Motor neuron (in vitro differentiated cells): Measurements from ENCODE around the gene ERF. TPM values are rescaled to one million over a fixed set of nuclear protein-coding genes. Genes with fewer than 3 reads are reported as not detected.
A peak's percentile ranks its signal among the peaks of the same experiment; 100 is the strongest.

Experiments used
- ATAC-seq, 8 experiments: fragments of 200-7000 bp; cut with Tn5 transposase; replicated peaks in 6 of 8; 2 replicates each; pipeline ENCODE4 v1.8.0; 2021; ENCODE audit warnings: mild to moderate bottlenecking in 8 of 8, moderate library complexity in 8 of 8
- H3K27ac ChIP-seq, 2 donors: fragments of 250-450 bp; sonication (Bioruptor Pico); 2 replicates each; pipeline ENCODE4 v1.9.0; 2021; ENCODE audit warnings: antibody characterized with exemption in 2 of 2, mild to moderate bottlenecking in 2 of 2, moderate library complexity in 1 of 2
- H3K4me1 ChIP-seq, 2 donors: fragments of 250-450 bp; sonication (Bioruptor Pico); replicated peaks in 1 of 2; 2 replicates each; pipeline ENCODE4 v1.6.1; 2021; ENCODE audit warnings: antibody characterized with exemption in 2 of 2, mild to moderate bottlenecking in 2 of 2, moderate library complexity in 1 of 2
- H3K4me3 ChIP-seq, 5 donors: fragments of 250-450 bp; sonication (Bioruptor Pico); 2 replicates each; pipeline ENCODE4 v1.9.0; 2021; ENCODE audit warnings: antibody characterized with exemption in 5 of 5, mild to moderate bottlenecking in 5 of 5, moderate library complexity in 4 of 5
- WGBS, 10 experiments: fragments of 450-650 bp; shearing (Covaris generic); methylation state at CpG; one replicate each; pipeline ENCODE4 v1.0.0; 2022; 5-methylcytosine and 5-hydroxymethylcytosine counted together
- in situ Hi-C, 9 experiments: fragments of 400-800 bp; cut with MboI; loops; one replicate each; pipeline ENCODE4 v1.15.0; 2021; ENCODE audit warnings: low sequenced_read_pairs in 9 of 9, low pct_unique_long_range_greater_than_20kb in 2 of 9; ENCODE audit not compliant: unreplicated experiment in 9 of 9
- total RNA-seq, 8 experiments: library from RNA; unstranded; fragments of 300-600 nt; gene quantifications; 2 replicates each; pipeline versions ENCODE4 v1.2.3 to v1.2.4, GENCODE V29; 2022

The ERF gene
- total RNA-seq, 8 experiments from 2014 or later: 8.4 to 55.4 (median 17.4) TPM

DNA sequence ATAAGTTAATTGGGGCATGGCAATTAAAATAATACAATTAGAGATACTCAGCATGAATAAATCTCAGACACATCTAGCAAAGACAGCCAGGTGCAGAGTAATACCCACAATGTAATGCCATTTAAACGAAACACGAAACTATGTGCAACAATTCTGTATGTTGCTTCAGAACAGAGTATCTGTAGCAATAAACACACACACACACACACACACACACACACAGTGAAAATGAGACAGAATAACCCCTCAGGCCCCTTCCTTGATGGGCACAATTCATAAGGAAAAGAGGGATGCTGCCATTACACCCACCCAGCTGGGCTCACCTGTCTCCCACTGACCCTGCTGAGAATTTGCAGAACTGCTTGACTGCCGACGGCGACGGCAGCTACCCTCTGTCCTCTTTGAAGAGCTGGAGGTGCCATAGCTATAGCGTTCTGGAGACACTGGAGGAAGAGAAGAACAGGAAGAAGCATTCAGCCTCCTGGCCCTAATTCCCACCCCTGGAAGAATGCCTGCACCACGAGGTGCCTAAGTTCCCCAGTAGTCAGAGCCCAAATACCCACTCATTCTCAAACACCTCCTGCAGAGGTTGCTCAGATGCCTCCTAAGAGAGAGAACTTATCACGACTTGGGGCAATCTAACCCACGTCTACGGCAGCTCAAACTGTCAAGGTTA is 40.0 kb downstream of the ERF start:
- H3K4me3 ChIP-seq: peak overlapping the region in 1 of 5 donors; percentile 84
- no peak overlapping the region for H3K27ac ChIP-seq
- in situ Hi-C loops: loop anchor here in 2 of 9 experiments (25.0 kb wide), 1 partner anchor 103 kb away; no protein-coding TSS in a partner anchor
- ATAC-seq: no peak
- WGBS, 10 experiments: 75 to 100% (median 99%) methylated on average over 1 to 9 of the region's 11 CpGs; no CpG with 5 or more reads in 2 of the 10 experiments
- peaks cover 17 to 22% of the 10 kb centered on the region in 2 donors for H3K4me1 ChIP-seq

DNA sequence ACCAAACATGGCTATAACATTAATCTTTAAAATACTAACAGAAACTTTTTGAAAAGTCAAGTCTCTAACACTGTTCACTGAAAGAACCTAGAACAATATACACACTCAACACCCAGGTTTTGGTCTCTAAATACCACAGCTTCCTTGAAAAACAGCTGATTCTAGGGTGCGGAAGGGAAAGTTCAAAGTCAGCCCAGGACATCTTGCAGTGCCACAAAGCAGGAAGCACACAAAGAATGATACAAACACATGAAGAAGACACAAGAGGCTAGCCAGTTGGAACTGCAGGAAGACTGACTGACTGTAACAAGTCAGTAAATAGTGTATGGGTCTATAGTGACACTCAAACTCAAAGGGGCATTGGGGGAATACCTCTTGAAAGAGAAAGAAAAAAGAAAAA is 42.0 kb downstream of the ERF start:
- in situ Hi-C loops: loop anchor here in 2 of 9 experiments (25.0 kb wide), 1 partner anchor 101 kb away; no protein-coding TSS in a partner anchor
- H3K27ac ChIP-seq: no peak overlapping the region
- 67 to 100% (median 100%) methylated on average over 1 of the region's 1 CpG; no CpG with 5 or more reads in 2 of the 10 experiments for whole genome bisulfite sequencing, 10 experiments
- H3K4me1 ChIP-seq: peaks cover 5 to 9% of the 10 kb centered on the region in 2 donors
- no peak overlapping the region for H3K4me3 ChIP-seq
- no peak for ATAC-seq

DNA sequence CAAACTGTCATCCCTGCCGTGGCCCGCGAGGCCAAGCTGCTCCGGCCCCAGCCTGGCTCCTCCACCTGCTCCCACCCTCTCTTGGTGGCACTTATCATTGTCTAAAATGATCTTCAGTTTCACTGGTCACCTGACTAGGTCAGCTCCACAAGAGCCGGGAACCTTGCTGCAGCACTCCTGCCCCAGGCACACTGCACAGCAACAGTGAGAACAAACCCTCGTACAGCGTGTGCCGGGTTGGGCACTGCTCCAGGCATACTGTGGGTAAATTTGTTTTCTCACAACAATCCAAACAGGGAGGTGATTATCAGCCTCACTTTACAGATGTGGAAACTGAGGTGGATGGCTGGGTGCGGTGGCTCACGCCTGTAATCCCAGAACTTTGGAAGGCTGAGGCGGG is 46.3 kb downstream of the ERF start:
- in situ Hi-C loops: loop anchor here in 2 of 9 experiments (25.0 kb wide), 1 partner anchor 96 kb away; no protein-coding TSS in a partner anchor
- Histone ChIP-seq H3K4me3 (no peak overlapping the region), H3K27ac (no peak overlapping the region), H3K4me1 (no peaks in the 10 kb centered on the region)
- no peak for ATAC-seq
- 72 to 100% (median 92%) methylated on average over 1 to 9 of the region's 11 CpGs; no CpG with 5 or more reads in 3 of the 10 experiments for WGBS, 10 experiments

DNA sequence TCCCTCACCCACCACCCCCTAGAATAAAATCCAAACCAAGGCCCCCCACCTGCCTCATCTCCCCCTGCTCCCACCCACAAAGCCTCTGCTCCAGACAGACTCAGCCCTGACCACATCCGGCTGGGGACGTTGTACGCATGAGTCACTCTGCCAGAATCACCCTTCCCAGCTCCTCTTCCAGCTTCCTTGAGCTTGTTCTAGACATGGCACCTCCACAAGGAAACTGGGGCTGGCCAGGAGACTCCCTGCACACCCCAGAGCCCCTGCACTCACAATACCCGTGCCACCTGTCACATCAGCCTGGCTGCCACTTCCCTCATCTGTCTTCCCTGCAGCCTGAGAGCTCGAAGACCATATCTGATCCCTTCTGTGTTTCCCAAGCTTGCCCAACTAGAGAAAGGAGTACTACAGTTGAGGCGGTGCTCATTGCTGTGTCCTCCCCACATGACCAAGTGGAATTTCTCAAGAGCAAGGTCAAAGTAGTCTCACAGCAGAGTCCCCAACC is 47.1 kb downstream of the ERF start:
- H3K4me1 ChIP-seq: no peaks in the 10 kb centered on the region
- no peak overlapping the region for H3K4me3 ChIP-seq
- ATAC-seq: peak in 4 of 8 experiments; percentile 34 to 61 (median 40)
- in situ Hi-C loops: loop anchor here in 2 of 9 experiments (25.0 kb wide), 1 partner anchor 96 kb away; no protein-coding TSS in a partner anchor
- no peak overlapping the region for H3K27ac ChIP-seq
- WGBS, 10 experiments: 86 to 100% (median 90%) methylated on average over 1 to 5 of the region's 6 CpGs; no CpG with 5 or more reads in 4 of the 10 experiments

DNA sequence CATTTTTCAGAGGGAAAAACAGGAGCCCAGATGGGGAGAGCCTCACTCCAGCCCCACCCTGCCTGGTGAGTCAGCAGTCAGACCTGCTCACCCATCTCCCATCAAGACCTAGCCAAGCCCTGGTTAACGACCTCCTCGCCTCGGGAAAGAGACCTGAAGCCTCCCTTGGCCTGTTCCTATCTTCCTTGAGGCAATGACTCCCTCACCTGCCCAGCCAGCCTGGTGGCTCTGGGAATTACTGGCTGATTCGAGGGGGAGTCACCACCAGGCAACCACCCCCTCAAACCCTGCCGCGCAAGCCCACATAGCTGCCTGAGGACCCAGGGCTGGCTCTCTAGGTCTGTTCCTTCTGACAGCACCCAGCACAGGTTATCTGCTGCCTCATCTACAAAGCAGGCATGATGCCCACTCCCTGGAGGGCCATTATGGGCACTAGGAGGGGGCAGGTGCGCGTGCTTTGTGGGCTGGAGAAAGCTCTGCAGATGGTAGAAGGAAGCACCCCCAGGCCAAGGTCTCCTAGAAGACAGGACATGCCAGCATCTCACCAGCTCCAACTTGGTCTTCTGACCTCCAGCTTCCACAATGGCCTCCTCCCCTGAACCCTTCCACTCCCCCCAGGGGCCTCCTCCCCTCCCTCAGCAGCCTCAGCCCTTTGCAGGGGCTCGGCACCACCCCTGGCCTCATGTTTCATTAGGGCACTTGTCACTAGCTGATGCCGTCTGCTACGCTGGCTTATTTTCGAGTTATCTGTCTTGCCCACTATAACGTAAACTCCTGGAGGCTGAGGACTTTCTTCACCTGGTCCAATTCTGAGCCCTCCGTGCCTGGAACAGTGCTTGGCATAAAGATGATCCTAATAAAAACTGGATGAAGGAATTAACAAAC is 47.8 kb downstream of the ERF start:
- peak in 7 of 8 experiments; percentile 29 to 78 (median 39) for ATAC-seq
- in situ Hi-C loops: loop anchor here in 2 of 9 experiments (25.0 kb wide), 1 partner anchor 95 kb away; no protein-coding TSS in a partner anchor
- H3K27ac ChIP-seq: no peak overlapping the region
- WGBS, 10 experiments: 80 to 100% (median 90%) methylated on average over 1 to 3 of the region's 14 CpGs; no CpG with 5 or more reads in 7 of the 10 experiments
- no peaks in the 10 kb centered on the region for H3K4me1 ChIP-seq
- no peak overlapping the region for H3K4me3 ChIP-seq

DNA sequence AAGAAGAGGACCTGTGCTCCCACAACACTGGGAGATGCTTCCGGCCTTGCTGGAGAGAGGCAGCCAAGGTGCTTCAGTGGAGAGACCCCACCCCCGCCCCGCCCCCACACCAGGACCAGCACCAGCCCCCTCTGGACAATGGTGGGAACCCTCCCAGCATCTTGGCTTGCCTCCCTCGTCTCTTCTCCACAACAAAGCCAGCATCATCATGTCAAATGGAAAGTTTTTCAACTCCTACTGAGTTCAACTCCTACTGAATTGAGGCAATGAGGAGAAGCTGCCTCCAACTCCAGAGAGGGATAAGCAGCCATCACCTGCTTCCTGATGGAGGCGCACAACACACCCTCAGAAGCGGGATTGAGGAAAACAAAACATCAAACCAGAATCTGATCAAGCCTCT is 50.3 kb downstream of the ERF start:
- Histone ChIP-seq H3K27ac (no peak overlapping the region), H3K4me1 (no peaks in the 10 kb centered on the region), H3K4me3 (no peak overlapping the region)
- ATAC-seq: no peak
- in situ Hi-C loops: loop anchor here in 2 of 9 experiments (25.0 kb wide), 1 partner anchor 92 kb away; no protein-coding TSS in a partner anchor
- WGBS, 10 experiments: 63 to 100% (median 94%) methylated on average over 1 to 3 of the region's 6 CpGs; no CpG with 5 or more reads in 5 of the 10 experiments

DNA sequence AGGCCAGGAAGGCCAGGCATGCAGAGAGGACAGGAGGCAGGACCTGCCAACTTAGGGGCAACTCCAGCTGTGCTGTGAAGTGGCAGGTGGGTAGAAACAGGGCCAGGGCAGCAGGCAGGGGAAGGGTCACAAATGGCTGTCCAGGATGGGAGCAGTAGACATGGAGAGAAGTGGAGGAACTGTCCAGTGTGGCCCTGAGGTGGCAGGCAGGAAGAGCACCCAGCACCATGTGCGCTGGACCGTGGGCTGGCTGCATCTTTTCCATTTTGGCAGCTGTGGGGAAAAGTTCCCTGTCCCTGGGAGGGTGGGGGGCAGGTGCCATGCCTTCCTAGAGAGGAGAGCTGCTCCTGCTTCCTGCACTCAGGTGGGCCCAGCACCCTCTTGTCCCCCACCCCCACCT is 51.2 kb downstream of the ERF start:
- Histone ChIP-seq H3K27ac (no peak overlapping the region), H3K4me3 (no peak overlapping the region), H3K4me1 (no peaks in the 10 kb centered on the region)
- 92 to 100% methylated on average over 1 to 2 of the region's 2 CpGs; no CpG with 5 or more reads in 8 of the 10 experiments for WGBS, 10 experiments
- in situ Hi-C loops: loop anchor here in 2 of 9 experiments (25.0 kb wide), 1 partner anchor 91 kb away; no protein-coding TSS in a partner anchor
- ATAC-seq: no peak

DNA sequence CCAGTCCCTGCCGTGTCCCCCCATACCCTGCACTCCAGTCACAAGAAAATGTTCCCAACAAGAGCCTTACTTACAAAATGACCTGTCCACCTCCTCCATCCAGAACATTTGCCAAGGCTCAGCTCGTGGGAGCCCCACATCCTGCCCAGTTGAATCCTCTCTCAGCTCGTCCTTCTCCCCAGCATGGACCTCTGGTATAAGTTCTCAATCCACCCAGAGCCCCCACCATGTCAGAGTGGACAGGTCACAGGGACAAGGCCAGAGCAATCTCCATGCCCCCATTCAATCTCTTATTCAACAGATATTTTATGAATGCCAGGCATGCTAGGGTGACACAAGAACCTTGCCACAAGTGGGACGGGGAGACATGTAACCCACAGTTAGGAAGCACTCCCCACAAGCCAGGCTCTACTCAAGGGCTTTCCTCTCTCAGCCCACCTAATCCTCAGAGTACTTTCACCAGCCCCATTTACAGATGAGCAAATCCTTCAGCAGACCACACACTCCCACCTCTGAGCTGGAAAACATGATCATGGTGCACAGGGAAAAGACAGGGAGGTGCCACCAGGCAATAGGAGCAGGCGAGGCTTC is 52.5 kb downstream of the ERF start:
- no peak overlapping the region for H3K27ac ChIP-seq
- in situ Hi-C loops: loop anchor here in 2 of 9 experiments (25.0 kb wide), 1 partner anchor 90 kb away; no protein-coding TSS in a partner anchor
- no peak overlapping the region for H3K4me3 ChIP-seq
- no peak for ATAC-seq
- WGBS, 10 experiments: 57 to 100% (median 85%) methylated on average over 1 to 3 of the region's 5 CpGs; no CpG with 5 or more reads in 2 of the 10 experiments
- no peaks in the 10 kb centered on the region for H3K4me1 ChIP-seq

DNA sequence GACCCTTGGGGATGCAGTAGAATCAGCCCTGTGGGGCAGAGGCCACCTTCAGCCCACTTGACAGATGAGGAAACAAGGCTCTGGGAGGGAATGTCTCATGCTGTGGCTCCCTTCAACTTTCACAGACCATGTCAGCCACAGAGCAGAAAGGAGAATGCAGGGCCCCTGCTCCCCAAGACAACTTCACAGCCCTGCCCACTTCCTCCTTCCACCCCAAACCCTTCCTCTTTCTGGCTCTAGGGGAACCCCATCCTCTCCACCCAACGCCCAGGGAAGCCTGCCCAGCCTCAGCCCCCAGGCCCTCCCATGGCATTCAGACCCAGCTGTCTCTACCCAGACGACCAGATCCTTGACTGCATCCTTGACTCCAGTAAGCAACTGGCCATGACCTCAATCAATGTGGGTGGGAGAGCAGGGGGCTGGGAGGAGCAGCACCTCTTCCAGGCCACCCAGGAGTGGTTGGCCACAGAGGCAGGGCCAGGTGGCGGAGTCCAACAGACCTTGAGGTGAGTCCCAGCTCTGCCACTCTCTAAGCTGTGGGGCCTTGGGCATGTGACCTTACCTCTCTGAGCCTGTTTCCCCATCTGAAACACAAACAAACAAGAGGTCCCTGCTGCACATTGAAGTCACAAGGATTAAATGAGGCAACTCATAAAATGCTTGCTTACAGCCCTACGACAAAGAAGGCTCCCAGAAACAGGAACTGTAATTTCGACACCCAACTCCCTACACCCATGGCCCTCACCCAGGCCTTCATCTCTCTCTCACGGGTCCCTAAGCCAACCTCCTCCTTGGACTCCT is 53.2 kb downstream of the ERF start:
- in situ Hi-C loops: loop anchor here in 2 of 9 experiments (25.0 kb wide), 1 partner anchor 89 kb away; no protein-coding TSS in a partner anchor
- ATAC-seq: no peak
- WGBS, 10 experiments: 72 to 100% (median 94%) methylated on average over 1 to 4 of the region's 6 CpGs; no CpG with 5 or more reads in 3 of the 10 experiments
- H3K4me3 ChIP-seq: no peak overlapping the region
- H3K27ac ChIP-seq: no peak overlapping the region
- H3K4me1 ChIP-seq: no peaks in the 10 kb centered on the region

DNA sequence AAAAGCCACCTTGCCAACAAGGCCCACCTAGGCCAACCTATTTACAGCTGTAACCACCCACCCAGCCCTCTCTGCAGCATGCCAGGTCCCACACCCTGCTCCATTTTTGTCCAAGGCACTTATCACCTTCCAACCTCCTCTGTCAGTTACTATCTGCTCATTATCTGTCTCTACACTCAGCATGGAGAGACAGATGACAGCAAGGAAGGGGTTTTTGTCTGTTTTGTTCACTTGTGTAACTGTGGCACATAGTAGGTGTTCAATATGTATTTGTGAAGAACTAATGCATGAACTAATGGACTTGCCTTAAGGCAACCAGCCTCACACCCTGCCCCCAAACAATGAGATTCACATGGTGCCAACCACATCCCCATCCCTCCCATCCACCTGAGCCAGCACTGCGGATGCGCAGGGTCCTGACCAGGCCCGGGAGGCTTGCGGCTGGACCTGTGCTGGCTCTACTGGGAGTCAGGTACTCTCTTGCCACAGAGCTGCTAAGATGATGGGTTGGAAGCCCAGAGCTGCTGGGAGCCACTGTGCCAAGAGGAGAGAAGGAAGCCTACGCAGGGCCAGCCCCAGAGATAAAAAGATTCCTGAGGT is 54.7 kb downstream of the ERF start:
- Histone ChIP-seq H3K4me1 (no peaks in the 10 kb centered on the region), H3K4me3 (no peak overlapping the region), H3K27ac (no peak overlapping the region)
- in situ Hi-C loops: loop anchor here in 2 of 9 experiments (25.0 kb wide), 1 partner anchor 88 kb away; no protein-coding TSS in a partner anchor
- ATAC-seq: no peak
- 20 to 100% (median 100%) methylated on average over 1 to 5 of the region's 5 CpGs; no CpG with 5 or more reads in 7 of the 10 experiments for WGBS, 10 experiments

DNA sequence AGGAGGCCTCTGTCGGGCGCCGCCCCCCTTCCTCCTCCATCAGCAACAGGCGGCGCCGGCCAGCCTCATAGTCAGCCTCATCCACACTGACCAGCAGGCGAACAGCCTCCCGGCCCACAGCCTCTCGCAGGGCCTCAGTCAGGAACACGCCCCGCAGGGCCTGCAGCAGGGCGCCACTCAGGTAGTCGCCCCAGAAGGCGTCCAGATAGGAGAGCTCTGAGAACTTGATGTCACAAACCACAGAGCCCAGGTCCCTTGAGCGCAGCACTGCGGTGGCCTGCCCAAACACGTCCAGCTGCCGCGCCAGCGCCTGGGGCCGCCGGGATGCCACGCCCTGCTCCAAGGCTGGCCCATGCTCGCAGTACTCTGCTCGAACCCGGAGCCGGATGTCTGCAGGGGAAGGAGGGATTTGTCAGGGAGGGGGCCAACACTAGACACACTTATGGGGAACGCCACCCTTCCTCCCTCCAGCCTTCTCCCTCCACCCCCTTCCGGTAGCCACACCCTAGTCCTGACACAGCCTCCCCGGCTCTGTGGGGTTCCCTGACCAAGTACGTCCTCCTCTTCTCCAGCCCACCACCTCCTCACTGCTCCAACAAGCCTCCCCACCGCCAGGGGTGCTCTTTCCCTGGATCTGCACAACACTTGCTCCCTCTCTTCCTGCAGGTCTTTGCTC is 55.4 kb downstream of the ERF start:
- H3K4me1 ChIP-seq: no peaks in the 10 kb centered on the region
- peak in 7 of 8 experiments; percentile 12 to 82 (median 61) for ATAC-seq
- WGBS, 10 experiments: 40 to 90% (median 79%) methylated on average over 1 to 10 of the region's 32 CpGs; no CpG with 5 or more reads in 4 of the 10 experiments
- in situ Hi-C loops: loop anchor here in 3 of 9 experiments (10.0 to 25.0 kb wide), 2 partner anchors 75 to 87 kb away; no protein-coding TSS in a partner anchor
- H3K27ac ChIP-seq: no peak overlapping the region
- H3K4me3 ChIP-seq: no peak overlapping the region
